NCI-H1092 treated with DMSO at 0.1 percent for 48 hours (cell line): ENCODE data around the gene PRKCA.
"Not testable (repeated sequence)": the region's sequence is repeated elsewhere in the genome, so short reads cannot be mapped to it uniquely, and the experiment has no call there.

Experiments used
- DNase-seq: peaks from one replicate; lab custom pipeline; 2025; lab: John Stamatoyannopoulos, UW

Gene PRKCA

GRCh38 chr17:66684261-66684660 is 381.8 kb downstream of the PRKCA start:
- no peak for DNase-seq

DNA sequence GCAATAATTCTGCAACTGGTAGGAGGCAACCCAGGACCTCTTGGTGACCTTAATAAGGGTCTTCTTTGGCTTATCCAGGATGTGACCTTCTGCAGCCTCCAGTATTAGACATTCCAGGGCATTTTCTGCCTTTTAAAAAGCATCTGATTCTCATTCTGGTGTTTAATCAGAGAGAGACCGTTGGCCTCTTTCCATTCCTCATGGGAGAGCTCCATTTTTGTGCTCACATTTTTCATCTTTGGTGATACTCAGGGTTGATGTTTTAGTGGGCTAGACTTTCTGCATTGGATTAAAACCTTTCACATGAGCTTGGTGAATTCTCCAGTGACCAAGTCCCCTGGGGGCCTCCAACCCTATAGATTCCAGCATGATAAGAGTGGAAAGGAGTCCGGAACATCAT is 382.3 kb downstream of the PRKCA start:
- DNase-seq, result no peak

- DNase-seq, result no peak
Observed at GRCh38 chr17:66686601-66687000, 384.2 kb downstream of the PRKCA start.

DNA sequence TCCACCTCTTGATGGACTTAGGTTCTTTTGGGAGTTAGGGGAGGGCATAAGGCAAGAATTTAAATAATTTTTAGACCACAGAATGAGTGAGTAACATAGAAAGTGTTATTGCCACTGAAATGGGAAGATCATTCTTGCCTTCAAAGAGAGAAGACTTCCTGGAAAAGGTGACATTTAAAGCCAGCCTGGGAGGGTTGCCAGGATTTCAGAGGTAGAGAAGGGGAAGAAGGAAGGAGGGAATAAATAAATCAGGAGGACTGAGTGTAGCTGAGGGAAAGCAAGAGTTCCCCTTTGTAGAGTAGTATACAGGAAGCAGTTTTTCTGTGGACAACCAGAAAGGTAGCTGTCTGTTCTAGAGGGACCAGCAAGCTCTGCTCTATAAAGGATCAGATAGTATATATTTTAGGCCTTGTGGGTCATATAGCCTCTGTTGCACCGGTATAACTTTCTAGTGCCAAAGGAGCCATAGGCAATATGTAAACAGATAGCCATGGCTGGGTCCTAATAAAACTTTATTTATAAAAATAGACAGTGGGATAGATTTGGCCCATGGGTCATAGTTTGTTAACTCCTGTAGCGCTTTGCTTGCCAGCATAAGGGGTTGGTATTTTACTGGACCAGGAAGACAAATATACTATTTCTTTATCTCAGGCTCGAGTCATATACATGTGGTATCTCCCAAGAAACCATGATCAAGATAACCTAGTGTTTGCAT is 385.3 kb downstream of the PRKCA start:
- no peak for DNase-seq

GRCh38 chr17:66689221-66689620 is 386.8 kb downstream of the PRKCA start:
- DNase-seq, result no peak

- DNase-seq, result no peak
Observed at GRCh38 chr17:66690166-66690565, 387.8 kb downstream of the PRKCA start.

- DNase-seq, result peak; percentile 16
Observed at GRCh38 chr17:66691644-66692420, 389.4 kb downstream of the PRKCA start.

DNA sequence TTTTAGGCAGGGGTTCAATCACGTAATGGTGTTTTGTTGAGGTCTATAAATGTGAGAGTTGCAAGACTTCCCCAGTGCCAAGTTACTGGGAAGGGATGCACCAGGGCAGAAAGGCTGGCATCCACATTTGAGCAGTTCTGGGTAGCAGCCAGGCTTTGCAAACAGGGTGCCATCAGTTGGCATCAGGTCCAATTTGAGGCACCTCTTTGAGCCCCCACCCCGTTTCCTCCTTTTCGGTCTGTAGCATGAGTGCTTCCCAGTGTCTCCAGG is 389.9 kb downstream of the PRKCA start:
- DNase-seq, result no peak

- no peak for DNase-seq
Observed at GRCh38 chr17:66695098-66695497, 392.7 kb downstream of the PRKCA start.

- no peak for DNase-seq
Observed at GRCh38 chr17:66698270-66698669, 395.9 kb downstream of the PRKCA start.

DNA sequence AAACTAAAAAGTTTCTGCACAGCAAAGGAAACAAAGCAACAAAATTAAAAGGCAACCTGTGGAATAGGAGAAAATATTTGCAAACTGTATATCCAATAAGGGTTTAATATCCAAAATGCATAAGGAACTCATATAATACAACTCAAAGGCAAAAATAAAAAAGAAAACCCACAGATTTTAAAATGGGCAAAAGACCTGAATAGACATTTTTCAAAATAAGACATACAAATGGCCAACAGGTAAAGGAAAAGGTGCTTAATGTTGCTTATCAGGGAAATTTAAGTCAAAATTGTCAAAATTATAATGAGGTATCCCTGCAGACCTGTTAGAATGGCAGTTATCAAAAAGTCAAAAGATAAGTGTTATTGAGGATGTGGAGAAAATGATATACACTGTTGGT is 399.0 kb downstream of the PRKCA start:
- no peak for DNase-seq

DNA sequence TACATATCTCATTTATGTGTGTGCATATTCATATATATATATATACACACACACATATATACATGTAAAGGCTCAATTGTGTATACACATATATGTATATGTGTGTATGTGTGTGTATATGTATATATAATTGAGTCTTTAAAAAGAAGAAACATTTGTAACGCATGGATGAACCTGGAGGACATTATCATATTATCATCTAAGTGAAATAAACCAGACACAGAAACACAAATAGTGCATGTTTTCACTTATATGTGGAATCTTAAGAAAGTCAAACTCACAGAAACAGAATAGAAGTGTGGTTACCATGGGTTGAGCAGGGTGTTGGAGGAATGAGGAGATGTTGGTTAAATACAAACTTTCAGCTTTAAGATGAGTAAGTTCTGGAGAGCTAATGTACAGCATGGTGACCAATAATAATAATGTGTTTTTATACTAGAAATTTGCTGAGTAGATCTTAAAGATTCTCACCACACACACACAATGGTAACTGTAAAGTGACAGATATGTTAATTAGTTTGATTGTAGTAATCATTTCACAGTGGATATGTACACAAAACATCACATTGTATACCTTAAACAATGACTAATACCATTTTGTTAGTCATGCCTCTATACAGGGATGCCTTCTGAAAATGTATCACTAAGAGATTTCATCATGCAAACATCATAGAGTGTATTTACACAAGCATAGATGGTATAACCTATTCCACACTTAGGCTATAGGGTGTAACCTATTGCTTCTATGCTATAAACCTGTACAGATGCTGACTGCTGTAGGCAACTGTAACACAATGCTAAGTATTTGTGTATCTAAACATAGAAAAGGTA is 399.9 kb downstream of the PRKCA start:
- DNase-seq, result no peak

GRCh38 chr17:66704858-66705520 is 402.6 kb downstream of the PRKCA start:
- DNase-seq, result peak; percentile 13

DNA sequence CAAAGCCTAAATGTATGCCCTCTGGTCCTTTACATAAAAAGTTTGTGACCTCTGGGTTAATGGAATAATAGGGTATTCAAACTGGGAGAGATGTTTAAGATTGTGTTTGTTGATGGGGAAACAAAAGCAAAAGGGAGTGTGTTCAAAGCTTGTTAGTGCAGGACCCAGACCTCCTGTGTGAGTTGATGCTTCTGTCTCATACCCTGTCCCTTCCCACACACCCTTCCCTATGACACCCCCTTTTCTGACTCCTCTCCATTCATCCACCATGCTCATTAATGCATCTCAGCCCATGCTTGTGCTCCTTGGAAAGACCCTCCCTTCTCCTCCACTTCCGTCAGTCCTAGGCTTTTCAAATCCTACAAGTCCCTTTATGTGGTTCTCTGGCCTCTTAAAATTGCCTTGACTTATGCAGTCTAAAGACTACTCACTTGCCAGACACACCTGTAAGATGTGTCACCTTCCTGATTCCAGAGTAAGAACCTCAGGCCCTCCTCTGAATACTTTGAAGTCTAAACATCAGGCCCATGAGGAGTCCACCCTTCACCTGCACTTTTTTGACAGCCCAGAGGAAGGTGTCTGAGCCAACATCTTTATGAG is 404.5 kb downstream of the PRKCA start:
- DNase-seq, result no peak

DNA sequence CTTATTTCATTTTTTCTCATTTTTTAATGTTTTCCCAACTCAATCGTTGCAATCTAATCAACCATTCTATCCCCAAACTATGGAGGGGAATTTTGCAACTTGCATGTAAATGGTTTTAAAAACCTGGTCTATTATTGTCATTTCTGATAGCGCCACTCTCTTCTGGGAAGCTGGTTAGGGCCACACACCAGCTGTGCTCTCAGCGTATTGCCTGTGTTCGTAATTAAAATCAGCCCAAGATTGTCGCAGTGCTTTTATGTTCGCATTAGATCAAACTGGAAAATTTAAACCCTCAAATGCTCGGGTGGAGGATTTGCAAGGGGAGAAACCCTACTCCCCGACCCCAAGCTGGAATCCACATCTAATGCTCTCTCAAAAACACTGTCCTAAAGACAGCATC is 409.0 kb downstream of the PRKCA start:
- DNase-seq, result no peak

- DNase-seq, result no peak
Observed at GRCh38 chr17:66711881-66712321, 409.5 kb downstream of the PRKCA start.

DNA sequence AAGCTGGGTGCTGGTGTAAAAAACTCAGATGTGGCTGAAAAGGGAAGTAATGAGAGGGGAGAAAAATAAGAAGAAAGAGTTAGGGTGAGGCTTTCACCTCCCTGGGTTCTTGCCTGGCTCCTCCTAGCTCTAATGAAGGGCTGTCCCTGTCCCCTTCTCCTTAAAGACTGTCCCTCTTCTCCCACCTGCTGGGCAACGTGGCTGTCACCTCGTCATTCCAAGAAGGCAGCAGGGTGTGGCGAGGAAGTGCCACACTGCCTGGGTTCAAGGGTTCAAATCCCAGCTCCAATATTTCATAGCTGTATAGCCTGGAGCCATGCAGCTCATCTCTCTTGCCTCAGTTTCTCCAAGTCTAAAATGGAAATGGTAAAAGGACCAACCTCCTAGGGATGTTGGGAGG is 410.0 kb downstream of the PRKCA start:
- no peak for DNase-seq

DNA sequence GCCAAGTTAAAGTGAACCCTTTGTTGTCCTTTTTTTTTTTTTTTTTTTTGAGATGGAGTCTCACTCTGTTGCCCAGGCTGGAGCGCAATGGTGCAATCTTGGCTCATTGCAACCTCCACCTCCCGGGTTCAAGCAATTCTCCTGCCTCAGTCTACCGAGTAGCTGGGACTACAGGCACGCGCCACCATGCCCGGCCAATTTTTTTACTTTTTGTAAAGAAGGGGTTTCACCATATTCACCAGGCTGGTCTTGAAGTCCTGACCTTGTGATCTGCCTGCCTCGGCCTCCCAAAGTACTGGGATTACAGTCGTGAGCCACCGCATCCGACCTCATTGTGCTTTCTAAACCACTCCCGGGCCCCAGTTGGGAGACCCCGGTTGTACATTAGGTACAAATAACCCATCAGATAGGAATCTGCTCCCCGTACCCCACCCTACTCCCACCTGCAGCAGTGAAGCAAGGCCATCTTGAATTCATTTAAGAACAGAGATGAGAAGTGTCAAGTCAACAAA is 410.7 kb downstream of the PRKCA start:
- DNase-seq, result not testable (repeated sequence)

- no peak for DNase-seq
Observed at GRCh38 chr17:66713533-66714042, 411.2 kb downstream of the PRKCA start.

- peak; percentile 57 for DNase-seq
Observed at GRCh38 chr17:66714046-66715023, 411.9 kb downstream of the PRKCA start.
